ENCODE measurements around the gene IKBKG.
A peak's percentile ranks its signal among the peaks of the same experiment; 100 is the strongest.

Gene IKBKG

DNA sequence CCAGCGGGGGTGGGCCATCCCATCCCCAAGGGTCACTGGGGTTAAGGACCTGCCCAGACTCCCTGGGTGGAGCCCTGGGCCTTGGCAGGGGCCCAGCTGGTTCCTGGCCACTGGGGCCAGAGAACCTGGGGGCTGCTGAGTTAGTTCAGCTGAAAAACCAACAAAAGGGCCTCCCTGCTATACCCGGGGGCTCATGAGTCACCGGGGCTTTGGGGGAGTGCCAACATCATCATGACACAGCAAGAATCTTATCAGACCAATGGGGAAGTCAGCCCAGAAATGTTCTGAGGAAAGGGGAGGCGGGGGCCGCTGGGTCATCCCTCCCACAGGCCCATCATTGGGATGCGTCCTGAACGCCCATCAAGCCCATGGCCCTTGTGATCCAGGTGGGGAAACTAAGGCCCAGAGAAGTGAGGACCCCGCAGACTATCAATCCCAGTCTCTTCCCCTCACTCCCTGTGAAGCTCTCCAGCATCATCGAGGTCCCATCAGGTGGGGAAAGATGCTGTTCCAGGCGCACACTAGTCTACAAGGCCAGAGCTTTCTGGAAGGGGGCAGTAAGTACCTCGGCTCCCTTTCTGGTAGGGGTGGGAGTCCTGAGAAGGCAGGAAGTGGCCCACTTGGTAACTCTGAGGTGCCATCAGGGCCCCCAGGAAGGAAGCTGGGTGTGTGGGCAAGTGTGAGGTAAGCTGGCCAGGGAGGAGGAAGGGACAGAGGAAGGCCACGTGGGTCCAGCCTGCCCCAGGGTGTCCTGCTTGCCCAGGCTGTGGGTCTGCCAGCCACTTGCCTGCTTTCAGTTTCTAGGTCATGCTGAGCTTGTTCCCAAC, 5.3 kb upstream of the IKBKG start:
- ChIA-PET POLR2A (interaction anchor here (0.6 kb wide), 2 partner anchors 119 to 532 kb away, joined by 3 read pairs; no protein-coding TSS in a partner anchor), CTCF (interaction anchor here (0.6 to 2.3 kb wide), 6 partner anchors 10 to 179 kb away, joined by 3 to 13 read pairs (median 3); partner anchors contain the start of gene FLNA)
- Histone ChIP-seq H3K4me1 (ENCODE audit: control extremely low read depth in 1 of 4, control insufficient read depth in 4 of 4, insufficient read depth in 4 of 4, low read length in 3 of 4) (peaks cover 7 to 58% (median 57%) of the 10 kb centered on the region in 4 experiments), H3K36me3 (ENCODE audit: control insufficient read depth in 4 of 4, insufficient read depth in 4 of 4, low read length in 3 of 4) (peaks cover 0 to 16% (median 1%) of the 10 kb centered on the region in 4 experiments), H3K9me3 (ENCODE audit: control extremely low read depth in 1 of 5, control insufficient read depth in 4 of 5, insufficient read depth in 2 of 5, low read depth in 1 of 5, low read length in 4 of 5) (no peaks in the 10 kb centered on the region), H3K27ac (ENCODE audit: insufficient read depth in 1 of 2, low read depth in 1 of 2, low read length in 2 of 2, poor library complexity in 1 of 2, severe bottlenecking in 2 of 2) (peak overlapping the region; percentile 43 to 82), H3K4me3 (ENCODE audit: control insufficient read depth in 1 of 7, extremely low read depth in 1 of 7, insufficient read depth in 4 of 7, low read depth in 2 of 7, low read length in 6 of 7) (peak overlapping the region in 4 of 7 experiments; percentile 19 to 43 (median 38)), H3K27me3 (replicated peaks in 2 of 5; ENCODE audit: control insufficient read depth in 4 of 5, insufficient read depth in 5 of 5, low read length in 4 of 5) (no peaks in the 10 kb centered on the region)
- WGBS (ENCODE audit: insufficient coverage): 34% methylated on average over 10 of the region's 12 CpGs
- DNase-seq: peak; percentile 89 to 95 (median 94)

DNA sequence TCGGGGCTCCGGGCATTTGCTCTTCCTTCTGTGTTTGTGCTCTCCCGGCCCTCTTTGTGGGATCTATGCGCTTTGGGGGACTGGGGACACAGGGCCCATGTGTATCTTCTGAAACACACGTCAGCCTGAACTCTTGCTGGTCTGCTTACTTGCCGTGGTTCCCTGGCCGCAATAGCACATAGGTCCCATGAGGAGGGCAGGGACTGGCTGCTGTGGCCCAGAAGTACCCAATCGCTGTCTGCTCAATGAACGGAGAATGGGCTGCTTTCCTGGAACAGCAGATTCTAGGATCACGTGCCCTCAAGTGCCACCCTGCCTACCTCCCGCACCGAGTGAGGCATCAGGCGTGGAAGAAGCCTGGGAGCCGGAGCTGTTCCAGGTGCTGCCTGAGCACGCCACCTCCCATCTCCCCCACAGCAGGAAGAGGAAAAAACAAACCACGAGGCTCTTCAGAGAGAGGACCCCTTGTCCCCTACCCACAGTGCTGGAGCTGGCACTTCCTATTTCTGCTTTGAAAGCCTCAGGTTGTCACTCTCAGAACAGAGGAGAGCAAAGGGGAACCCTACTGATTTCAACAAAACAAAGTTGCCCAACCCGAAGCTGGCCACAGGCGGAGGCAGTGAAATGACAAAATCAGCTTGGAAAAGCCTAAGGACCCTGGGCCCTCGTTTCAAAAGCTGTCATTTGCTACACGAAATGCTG, 4.5 kb upstream of the IKBKG start:
- peak; percentile 53 to 85 (median 83) for DNase-seq
- CTCF ChIA-PET: interaction anchor here (0.7 to 1.0 kb wide), 3 partner anchors 80 to 170 kb away, joined by 3 read pairs; no protein-coding TSS in a partner anchor
- Histone ChIP-seq H3K27ac (ENCODE audit: insufficient read depth in 1 of 2, low read depth in 1 of 2, low read length in 2 of 2, poor library complexity in 1 of 2, severe bottlenecking in 2 of 2) (peak overlapping the region; percentile 43 to 82), H3K4me3 (ENCODE audit: control insufficient read depth in 1 of 7, extremely low read depth in 1 of 7, insufficient read depth in 4 of 7, low read depth in 2 of 7, low read length in 6 of 7) (peak overlapping the region in 4 of 7 experiments; percentile 19 to 43 (median 41)), H3K36me3 (ENCODE audit: control insufficient read depth in 4 of 4, insufficient read depth in 4 of 4, low read length in 3 of 4) (peaks cover 0 to 16% (median 1%) of the 10 kb centered on the region in 4 experiments), H3K4me1 (ENCODE audit: control extremely low read depth in 1 of 4, control insufficient read depth in 4 of 4, insufficient read depth in 4 of 4, low read length in 3 of 4) (peaks cover 7 to 59% (median 57%) of the 10 kb centered on the region in 4 experiments), H3K27me3 (replicated peaks in 2 of 5; ENCODE audit: control insufficient read depth in 4 of 5, insufficient read depth in 5 of 5, low read length in 4 of 5) (no peaks in the 10 kb centered on the region), H3K9me3 (ENCODE audit: control extremely low read depth in 1 of 5, control insufficient read depth in 4 of 5, insufficient read depth in 2 of 5, low read depth in 1 of 5, low read length in 4 of 5) (peaks cover 0 to 5% (median 0%) of the 10 kb centered on the region in 5 experiments)
- POLR2A ChIA-PET: interaction anchor here (0.6 kb wide), 1 partner anchor 533 kb away, joined by 3 read pairs; no protein-coding TSS in a partner anchor
- WGBS (ENCODE audit: insufficient coverage): 38% methylated on average over 15 of the region's 20 CpGs

DNA sequence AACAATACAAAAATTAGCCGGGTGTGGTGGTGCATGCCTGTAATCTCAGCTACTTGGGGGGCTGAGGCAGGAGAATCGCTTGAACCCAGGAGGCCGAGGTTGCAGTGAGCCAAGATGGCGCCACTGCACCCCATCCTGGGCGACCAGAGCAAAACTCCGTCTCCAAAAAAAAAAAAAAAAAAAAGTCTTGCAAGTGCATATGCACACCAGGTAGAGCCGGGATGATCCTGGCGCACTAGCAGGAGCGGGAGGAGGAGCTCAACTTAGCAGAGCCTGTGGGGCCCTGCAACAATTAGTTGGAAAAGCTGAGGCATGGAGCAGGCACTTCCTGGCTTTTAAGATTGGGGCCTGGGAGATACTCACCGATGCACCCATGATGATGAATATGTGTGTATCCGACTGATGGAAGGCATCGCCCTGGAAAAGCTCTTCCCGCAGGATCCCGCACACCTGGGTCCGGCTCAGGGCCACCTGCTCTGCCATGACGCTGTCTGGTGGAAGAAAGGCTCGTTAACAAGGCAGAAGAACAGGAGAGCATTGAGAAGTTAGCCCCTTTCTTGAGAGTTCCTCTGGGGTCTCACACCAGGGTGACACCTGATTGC, 1.6 kb upstream of the IKBKG start:
- 97% methylated on average over 16 of the region's 17 CpGs for WGBS (ENCODE audit: insufficient coverage)
- POLR2A ChIA-PET: no interaction called here
- Histone ChIP-seq H3K4me3 (ENCODE audit: control insufficient read depth in 1 of 7, extremely low read depth in 1 of 7, insufficient read depth in 4 of 7, low read depth in 2 of 7, low read length in 6 of 7) (peak overlapping the region in 6 of 7 experiments; percentile 65 to 89 (median 78)), H3K27me3 (replicated peaks in 2 of 5; ENCODE audit: control insufficient read depth in 4 of 5, insufficient read depth in 5 of 5, low read length in 4 of 5) (no peaks in the 10 kb centered on the region), H3K9me3 (ENCODE audit: control extremely low read depth in 1 of 5, control insufficient read depth in 4 of 5, insufficient read depth in 2 of 5, low read depth in 1 of 5, low read length in 4 of 5) (peaks cover 0 to 5% (median 0%) of the 10 kb centered on the region in 5 experiments), H3K27ac (ENCODE audit: insufficient read depth in 1 of 2, low read depth in 1 of 2, low read length in 2 of 2, poor library complexity in 1 of 2, severe bottlenecking in 2 of 2) (no peak overlapping the region), H3K4me1 (ENCODE audit: control extremely low read depth in 1 of 4, control insufficient read depth in 4 of 4, insufficient read depth in 4 of 4, low read length in 3 of 4) (peaks cover 7 to 66% (median 55%) of the 10 kb centered on the region in 4 experiments), H3K36me3 (ENCODE audit: control insufficient read depth in 4 of 4, insufficient read depth in 4 of 4, low read length in 3 of 4) (peaks cover 0 to 13% (median under 1%) of the 10 kb centered on the region in 4 experiments)
- CTCF ChIA-PET: interaction anchor here (0.7 kb wide), 1 partner anchor 259 kb away, joined by 5 read pairs; no protein-coding TSS in a partner anchor
- DNase-seq: no peak

DNA sequence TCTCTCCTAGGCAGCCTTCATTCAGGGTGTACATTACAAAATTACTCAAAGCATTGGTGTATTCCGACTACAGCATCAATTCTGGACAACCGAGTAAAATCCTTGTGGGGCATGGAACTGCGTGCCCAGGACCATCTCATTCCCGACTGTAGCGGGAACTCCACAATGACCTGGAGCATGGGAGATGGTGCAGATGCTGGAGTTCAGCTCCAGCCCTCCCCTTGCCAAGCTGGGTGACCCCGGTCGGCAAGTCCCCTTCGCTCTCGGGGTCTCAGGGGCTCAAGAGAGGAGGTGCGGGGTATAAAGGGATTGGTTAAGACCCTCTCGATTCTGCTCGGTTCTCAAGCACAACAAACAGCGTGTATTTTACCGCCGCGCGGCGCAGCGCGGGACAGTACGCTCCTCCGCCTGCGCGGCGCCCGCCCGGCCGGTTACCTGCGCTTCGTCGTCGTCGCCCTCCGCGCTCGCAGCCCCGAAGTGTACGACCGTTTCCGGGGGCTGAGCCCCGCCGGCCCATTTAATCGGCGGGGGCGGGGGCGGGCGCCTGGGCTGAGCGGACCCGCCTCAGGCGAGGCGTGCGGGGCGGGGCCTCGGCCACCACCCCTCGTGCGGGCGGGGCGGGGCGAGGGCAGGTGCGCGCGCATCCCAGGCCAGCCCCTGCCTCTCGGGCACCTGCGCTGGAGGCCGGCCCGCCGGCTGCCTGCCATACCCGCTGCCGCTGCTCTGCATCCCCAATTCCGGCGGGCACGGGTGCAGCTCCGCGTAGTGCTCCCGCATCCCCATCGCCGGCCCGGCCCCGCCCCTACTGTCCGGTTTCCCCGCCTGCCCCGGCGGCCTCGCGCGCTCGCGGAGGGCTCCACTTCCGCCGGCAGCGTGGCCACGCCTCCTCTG, 821 bp upstream of the IKBKG start, which contains the start of gene G6PD:
G6PD (minus strand) TSS at position 493 of the 891 bp plus-strand sequence. CDS start 691 bp downstream, outside the sequence.
- Histone ChIP-seq H3K27ac (ENCODE audit: insufficient read depth in 1 of 2, low read depth in 1 of 2, low read length in 2 of 2, poor library complexity in 1 of 2, severe bottlenecking in 2 of 2) (peak within 1 kb of the TSS; percentile 74 to 89), H3K27me3 (replicated peaks in 2 of 5; ENCODE audit: control insufficient read depth in 4 of 5, insufficient read depth in 5 of 5, low read length in 4 of 5) (no peaks in the 10 kb centered on the region), H3K4me1 (ENCODE audit: control extremely low read depth in 1 of 4, control insufficient read depth in 4 of 4, insufficient read depth in 4 of 4, low read length in 3 of 4) (peaks cover 4 to 58% (median 47%) of the 10 kb centered on the region in 4 experiments), H3K4me3 (ENCODE audit: control insufficient read depth in 1 of 7, extremely low read depth in 1 of 7, insufficient read depth in 4 of 7, low read depth in 2 of 7, low read length in 6 of 7) (peak within 1 kb of the TSS; percentile 68 to 89 (median 77)), H3K36me3 (ENCODE audit: control insufficient read depth in 4 of 4, insufficient read depth in 4 of 4, low read length in 3 of 4) (peaks cover 0 to 9% (median 0%) of the 10 kb centered on the region in 4 experiments), H3K9me3 (ENCODE audit: control extremely low read depth in 1 of 5, control insufficient read depth in 4 of 5, insufficient read depth in 2 of 5, low read depth in 1 of 5, low read length in 4 of 5) (peaks cover 0 to 8% (median 0%) of the 10 kb centered on the region in 5 experiments)
- ChIA-PET POLR2A (no interaction called here), CTCF (no interaction called here)
- WGBS (ENCODE audit: insufficient coverage): 39% methylated on average over 87 of the region's 92 CpGs
- DNase-seq: peak in 1 of 3 donors; percentile 66

DNA sequence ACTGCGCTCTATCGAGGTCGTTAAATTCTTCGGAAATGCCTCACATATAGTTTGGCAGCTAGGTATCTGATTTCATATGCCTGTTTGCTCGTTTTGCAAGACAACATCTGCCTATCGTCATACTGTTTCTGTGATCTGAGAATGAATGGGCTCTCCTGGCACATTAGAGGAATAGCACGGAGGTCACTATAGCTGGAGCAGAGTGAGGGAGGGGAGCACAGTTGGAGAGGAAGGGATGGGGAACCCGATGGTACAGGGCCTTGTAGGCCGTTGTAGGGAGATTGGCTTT, 552 bp downstream of the IKBKG start:
- H3K4me3 ChIP-seq (ENCODE audit: control insufficient read depth in 1 of 7, extremely low read depth in 1 of 7, insufficient read depth in 4 of 7, low read depth in 2 of 7, low read length in 6 of 7): peak overlapping the region; percentile 68 to 89 (median 77)
- WGBS (ENCODE audit: insufficient coverage): 44% methylated on average over 8 of the region's 9 CpGs
- H3K27me3 ChIP-seq (replicated peaks in 2 of 5; ENCODE audit: control insufficient read depth in 4 of 5, insufficient read depth in 5 of 5, low read length in 4 of 5): no peaks in the 10 kb centered on the region
- DNase-seq: no peak
- peak overlapping the region; percentile 74 to 89 for H3K27ac ChIP-seq (ENCODE audit: insufficient read depth in 1 of 2, low read depth in 1 of 2, low read length in 2 of 2, poor library complexity in 1 of 2, severe bottlenecking in 2 of 2)
- ChIA-PET POLR2A (no interaction called here), CTCF (no interaction called here)
- peaks cover 0 to 11% (median 4%) of the 10 kb centered on the region in 4 experiments for H3K36me3 ChIP-seq (ENCODE audit: control insufficient read depth in 4 of 4, insufficient read depth in 4 of 4, low read length in 3 of 4)
- H3K4me1 ChIP-seq (ENCODE audit: control extremely low read depth in 1 of 4, control insufficient read depth in 4 of 4, insufficient read depth in 4 of 4, low read length in 3 of 4): peaks cover 0 to 47% (median 36%) of the 10 kb centered on the region in 4 experiments
- H3K9me3 ChIP-seq (ENCODE audit: control extremely low read depth in 1 of 5, control insufficient read depth in 4 of 5, insufficient read depth in 2 of 5, low read depth in 1 of 5, low read length in 4 of 5): peaks cover 0 to 8% (median 0%) of the 10 kb centered on the region in 5 experiments

DNA sequence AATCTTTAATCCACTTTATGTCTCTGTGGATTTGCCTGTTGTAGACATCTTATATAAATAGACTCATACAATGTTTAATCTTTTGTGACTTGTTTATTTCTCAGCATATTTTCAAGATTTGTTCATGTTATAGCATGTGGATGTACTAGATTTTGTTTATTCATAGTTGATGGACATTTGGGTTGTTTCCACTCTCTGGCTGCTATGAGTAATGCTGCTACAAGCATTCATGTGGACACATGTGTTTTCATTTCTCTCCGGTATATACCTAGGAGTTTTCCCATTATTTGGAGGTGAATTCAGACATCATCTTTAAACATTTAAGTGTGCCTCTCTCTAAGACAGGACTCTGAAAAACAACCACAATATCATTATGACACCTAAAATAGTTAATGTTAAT, 2.3 kb downstream of the IKBKG start:
- H3K9me3 ChIP-seq (ENCODE audit: control extremely low read depth in 1 of 5, control insufficient read depth in 4 of 5, insufficient read depth in 2 of 5, low read depth in 1 of 5, low read length in 4 of 5): peaks cover 0 to 8% (median 0%) of the 10 kb centered on the region in 5 experiments
- H3K27me3 ChIP-seq (replicated peaks in 2 of 5; ENCODE audit: control insufficient read depth in 4 of 5, insufficient read depth in 5 of 5, low read length in 4 of 5): no peaks in the 10 kb centered on the region
- CTCF ChIA-PET: no interaction called here
- peaks cover 0 to 29% (median 20%) of the 10 kb centered on the region in 4 experiments for H3K4me1 ChIP-seq (ENCODE audit: control extremely low read depth in 1 of 4, control insufficient read depth in 4 of 4, insufficient read depth in 4 of 4, low read length in 3 of 4)
- H3K4me3 ChIP-seq (ENCODE audit: control insufficient read depth in 1 of 7, extremely low read depth in 1 of 7, insufficient read depth in 4 of 7, low read depth in 2 of 7, low read length in 6 of 7): no peak overlapping the region
- POLR2A ChIA-PET: no interaction called here
- peaks cover 0 to 21% (median 7%) of the 10 kb centered on the region in 4 experiments for H3K36me3 ChIP-seq (ENCODE audit: control insufficient read depth in 4 of 4, insufficient read depth in 4 of 4, low read length in 3 of 4)
- no peak for DNase-seq
- no CpG with 5 or more reads among the region's 1 CpG for WGBS (ENCODE audit: insufficient coverage)
- no peak overlapping the region for H3K27ac ChIP-seq (ENCODE audit: insufficient read depth in 1 of 2, low read depth in 1 of 2, low read length in 2 of 2, poor library complexity in 1 of 2, severe bottlenecking in 2 of 2)
